Liver (tissue), 9 donors: ENCODE data around the gene MYO16. TPM values are rescaled to one million over a fixed set of nuclear protein-coding genes. Genes with fewer than 3 reads are reported as not detected.

Experiments
- DNase-seq: peaks from one replicate; pipeline ENCODE4 v3.0.0-alpha.2; 2017; ENCODE audit warnings: low spot score
- H3K27ac ChIP-seq, 2 donors: one replicate each; pipeline ENCODE4 v1.7.0; 2013; ENCODE audit warnings: inconsistent platforms in 2 of 2, low read length in 2 of 2, control low read depth in 1 of 2, low read depth in 1 of 2, mild to moderate bottlenecking in 1 of 2
- H3K27me3 ChIP-seq, 4 donors: one replicate each; pipeline versions ENCODE4 v1.6.1 to v1.7.0; 2013; ENCODE audit warnings: low read length in 3 of 4, inconsistent platforms in 1 of 4, mild to moderate bottlenecking in 1 of 4, moderate library complexity in 1 of 4; ENCODE audit not compliant: control insufficient read depth in 4 of 4, insufficient read depth in 4 of 4
- H3K36me3 ChIP-seq, 4 donors: one replicate each; pipeline versions ENCODE4 v1.6.1 to v1.7.0; 2013; ENCODE audit warnings: low read length in 3 of 4, mild to moderate bottlenecking in 3 of 4, low read depth in 1 of 4, moderate library complexity in 1 of 4; ENCODE audit not compliant: control insufficient read depth in 4 of 4, insufficient read depth in 3 of 4
- H3K4me1 ChIP-seq, 4 donors: one replicate each; pipeline versions ENCODE4 v1.6.1 to v1.7.0; 2013; ENCODE audit warnings: low read length in 3 of 4, mild to moderate bottlenecking in 3 of 4, moderate library complexity in 1 of 4; ENCODE audit not compliant: control insufficient read depth in 4 of 4, insufficient read depth in 4 of 4
- H3K4me3 ChIP-seq, 3 donors: one replicate each; pipeline versions ENCODE4 v1.6.1 to v1.7.0; 2013; ENCODE audit warnings: low read length in 3 of 3, control low read depth in 1 of 3, low read depth in 1 of 3, mild to moderate bottlenecking in 1 of 3
- H3K9ac ChIP-seq, 2 donors: one replicate each; pipeline ENCODE4 v1.7.0; 2013; ENCODE audit warnings: low read length in 2 of 2, mild to moderate bottlenecking in 2 of 2, moderate library complexity in 2 of 2, control low read depth in 1 of 2, low read depth in 1 of 2
- H3K9me3 ChIP-seq, 4 donors: one replicate each; pipeline versions ENCODE4 v1.6.1 to v1.7.0; 2013; ENCODE audit warnings: low read length in 3 of 4; ENCODE audit not compliant: control insufficient read depth in 4 of 4
- EGR1 ChIP-seq, 2 donors: IDR thresholded peaks; 2 replicates each; pipeline ENCODE4 v1.6.1; 2016 to 2018; ENCODE audit warnings: antibody characterized with exemption in 2 of 2, low read depth in 2 of 2
- FOXA1 ChIP-seq: IDR thresholded peaks from 2 replicates; pipeline ENCODE4 v1.6.1; 2016; ENCODE audit warnings: antibody characterized with exemption
- FOXA2 ChIP-seq: IDR thresholded peaks from 2 replicates; pipeline ENCODE4 v1.6.1; 2016; ENCODE audit warnings: antibody characterized with exemption
- GABPA ChIP-seq, 2 donors: IDR thresholded peaks in 1 of 2; conservative IDR thresholded peaks in 1 of 2; 2 replicates each; pipeline ENCODE4 v1.6.1; 2016; ENCODE audit warnings: antibody characterized with exemption in 2 of 2, mild to moderate bottlenecking in 1 of 2, moderate library complexity in 1 of 2
- HNF4A ChIP-seq, 2 donors: conservative IDR thresholded peaks; 2 replicates each; pipeline ENCODE4 v1.6.1; 2016; ENCODE audit warnings: antibody characterized with exemption in 2 of 2, mild to moderate bottlenecking in 2 of 2
- HNF4G ChIP-seq: IDR thresholded peaks from 2 replicates; pipeline ENCODE4 v1.6.1; 2016; ENCODE audit warnings: antibody characterized with exemption
- JUND ChIP-seq, 2 donors: IDR thresholded peaks; 2 replicates each; pipeline ENCODE4 v1.6.1; 2016; ENCODE audit warnings: antibody characterized with exemption in 2 of 2
- NR2F2 ChIP-seq: IDR thresholded peaks from 2 replicates; pipeline ENCODE4 v1.6.1; 2016; ENCODE audit warnings: antibody characterized with exemption
- RAD21 ChIP-seq, 2 donors: IDR thresholded peaks; 2 replicates each; pipeline ENCODE4 v1.6.1; 2016; ENCODE audit warnings: antibody characterized with exemption in 2 of 2, mild to moderate bottlenecking in 2 of 2
- RXRA ChIP-seq, 2 donors: IDR thresholded peaks; 2 replicates each; pipeline ENCODE4 v1.6.1; 2017 to 2018; ENCODE audit warnings: antibody characterized with exemption in 2 of 2, mild to moderate bottlenecking in 1 of 2
- SP1 ChIP-seq: IDR thresholded peaks from 2 replicates; pipeline ENCODE4 v1.6.1; 2018; ENCODE audit warnings: antibody characterized with exemption, mild to moderate bottlenecking
- TAF1 ChIP-seq: conservative IDR thresholded peaks from 2 replicates; pipeline ENCODE4 v1.6.1; 2016; ENCODE audit warnings: antibody characterized with exemption, mild to moderate bottlenecking
- YY1 ChIP-seq: IDR thresholded peaks from 2 replicates; pipeline ENCODE4 v1.6.1; 2016; ENCODE audit warnings: antibody characterized with exemption, mild to moderate bottlenecking
- WGBS: extraction: QIAGEN DNeasy Blood & Tissue Kit; methylation state at CpG from one replicate; pipeline ENCODE4 v1.1.7; 2013; 5-methylcytosine and 5-hydroxymethylcytosine counted together
- polyA plus RNA-seq, 2 donors: library from polyadenylated mRNA; stranded (reverse) in 1 of 2; unstranded in 1 of 2; fragments of 200-250 nt in 1 of 2; fragments of >200 nt in 1 of 2; fragmentation: Nextera tagmentation in 1 of 2; extraction: Ambion mirVana in 1 of 2; gene quantifications; one replicate each; pipeline versions ENCODE4 v1.2.1 to v1.2.3, GENCODE V29; 2013 to 2015
- total RNA-seq, 2 donors: library from RNA; depleted of rRNA; stranded (reverse); fragments of >200 nt; gene quantifications; one replicate each; pipeline ENCODE4 v1.2.3, GENCODE V29; 2014
- TF ChIP-seq, protein P1 (sequence below): IDR thresholded peaks from 2 replicates; pipeline ENCODE4 v1.6.1; 2016; ENCODE audit warnings: antibody characterized with exemption
- TF ChIP-seq, protein P2 (sequence below): IDR thresholded peaks from 2 replicates; pipeline ENCODE4 v1.6.1; 2016; ENCODE audit warnings: antibody characterized with exemption
- TF ChIP-seq, protein P3 (sequence below): fragments of 150-350 bp; IDR thresholded peaks from 2 replicates; pipeline ENCODE4 v1.5.1; 2017; ENCODE audit warnings: improper control_type of control experiment, low read depth, low read length; ENCODE audit not compliant: missing input control
- TF ChIP-seq, protein P4 (sequence below): IDR thresholded peaks from 2 replicates; pipeline ENCODE4 v1.6.1; 2016; ENCODE audit warnings: antibody characterized with exemption, mild to moderate bottlenecking
- TF ChIP-seq, protein P5 (sequence below): IDR thresholded peaks from 2 replicates; pipeline ENCODE4 v1.6.1; 2016; ENCODE audit warnings: antibody characterized with exemption
- donor health status: healthy.
- donor health status: healthy.
- donor health status: healthy.
- donor health status: healthy.
- donor health status: healthy.

MYO16 gene
- total and polyA plus RNA-seq, 4 donors: 0.37 to 1.1 (median 0.68) TPM

DNA sequence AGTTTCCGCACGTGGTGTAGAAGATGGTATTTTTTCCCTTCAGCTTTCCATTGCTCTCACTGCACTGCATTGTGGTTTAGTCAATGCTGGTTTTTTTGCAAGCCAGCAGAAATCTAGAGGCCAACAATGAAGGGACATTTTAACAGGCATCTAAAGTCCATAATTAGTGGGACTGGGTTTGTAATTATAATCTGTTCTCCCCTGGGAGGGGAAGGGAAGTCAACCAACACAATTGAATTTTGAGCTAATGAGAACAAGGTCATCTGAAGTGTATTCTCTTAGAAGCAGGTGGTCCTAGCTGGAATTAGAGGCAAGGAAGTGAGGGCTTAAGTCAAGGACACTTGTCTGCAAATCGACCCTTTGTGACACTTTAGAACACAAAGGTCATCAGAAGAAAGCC is 156.4 kb downstream of the MYO16 start:
- Histone ChIP-seq H3K27me3 (peaks cover 0 to 2% (median 0%) of the 10 kb centered on the region in 4 donors), H3K9ac (no peak overlapping the region), H3K9me3 (peaks cover 0 to 2% (median 0%) of the 10 kb centered on the region in 4 donors), H3K27ac (no peak overlapping the region), H3K36me3 (no peaks in the 10 kb centered on the region), H3K4me3 (no peak overlapping the region), H3K4me1 (no peaks in the 10 kb centered on the region)
- TF ChIP-seq, protein P1, sequence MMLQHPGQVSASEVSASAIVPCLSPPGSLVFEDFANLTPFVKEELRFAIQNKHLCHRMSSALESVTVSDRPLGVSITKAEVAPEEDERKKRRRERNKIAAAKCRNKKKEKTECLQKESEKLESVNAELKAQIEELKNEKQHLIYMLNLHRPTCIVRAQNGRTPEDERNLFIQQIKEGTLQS: no peak
- TF ChIP-seq, protein P2, sequence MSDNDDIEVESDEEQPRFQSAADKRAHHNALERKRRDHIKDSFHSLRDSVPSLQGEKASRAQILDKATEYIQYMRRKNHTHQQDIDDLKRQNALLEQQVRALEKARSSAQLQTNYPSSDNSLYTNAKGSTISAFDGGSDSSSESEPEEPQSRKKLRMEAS: no peak
- TF ChIP-seq, protein P3, sequence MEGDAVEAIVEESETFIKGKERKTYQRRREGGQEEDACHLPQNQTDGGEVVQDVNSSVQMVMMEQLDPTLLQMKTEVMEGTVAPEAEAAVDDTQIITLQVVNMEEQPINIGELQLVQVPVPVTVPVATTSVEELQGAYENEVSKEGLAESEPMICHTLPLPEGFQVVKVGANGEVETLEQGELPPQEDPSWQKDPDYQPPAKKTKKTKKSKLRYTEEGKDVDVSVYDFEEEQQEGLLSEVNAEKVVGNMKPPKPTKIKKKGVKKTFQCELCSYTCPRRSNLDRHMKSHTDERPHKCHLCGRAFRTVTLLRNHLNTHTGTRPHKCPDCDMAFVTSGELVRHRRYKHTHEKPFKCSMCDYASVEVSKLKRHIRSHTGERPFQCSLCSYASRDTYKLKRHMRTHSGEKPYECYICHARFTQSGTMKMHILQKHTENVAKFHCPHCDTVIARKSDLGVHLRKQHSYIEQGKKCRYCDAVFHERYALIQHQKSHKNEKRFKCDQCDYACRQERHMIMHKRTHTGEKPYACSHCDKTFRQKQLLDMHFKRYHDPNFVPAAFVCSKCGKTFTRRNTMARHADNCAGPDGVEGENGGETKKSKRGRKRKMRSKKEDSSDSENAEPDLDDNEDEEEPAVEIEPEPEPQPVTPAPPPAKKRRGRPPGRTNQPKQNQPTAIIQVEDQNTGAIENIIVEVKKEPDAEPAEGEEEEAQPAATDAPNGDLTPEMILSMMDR: no peak
- no peak for DNase-seq
- 75% methylated on average over 3 of the region's 3 CpGs for WGBS

- DNase-seq: no peak
- Histone ChIP-seq H3K9me3 (peaks cover 0 to 2% (median 0%) of the 10 kb centered on the region in 4 donors), H3K27ac (no peak overlapping the region), H3K9ac (no peak overlapping the region), H3K36me3 (no peaks in the 10 kb centered on the region), H3K4me3 (no peak overlapping the region), H3K27me3 (peaks cover 0 to 2% (median 0%) of the 10 kb centered on the region in 4 donors), H3K4me1 (no peaks in the 10 kb centered on the region)
- WGBS: 61% methylated on average over 11 of the region's 11 CpGs
- TF ChIP-seq, protein P4, sequence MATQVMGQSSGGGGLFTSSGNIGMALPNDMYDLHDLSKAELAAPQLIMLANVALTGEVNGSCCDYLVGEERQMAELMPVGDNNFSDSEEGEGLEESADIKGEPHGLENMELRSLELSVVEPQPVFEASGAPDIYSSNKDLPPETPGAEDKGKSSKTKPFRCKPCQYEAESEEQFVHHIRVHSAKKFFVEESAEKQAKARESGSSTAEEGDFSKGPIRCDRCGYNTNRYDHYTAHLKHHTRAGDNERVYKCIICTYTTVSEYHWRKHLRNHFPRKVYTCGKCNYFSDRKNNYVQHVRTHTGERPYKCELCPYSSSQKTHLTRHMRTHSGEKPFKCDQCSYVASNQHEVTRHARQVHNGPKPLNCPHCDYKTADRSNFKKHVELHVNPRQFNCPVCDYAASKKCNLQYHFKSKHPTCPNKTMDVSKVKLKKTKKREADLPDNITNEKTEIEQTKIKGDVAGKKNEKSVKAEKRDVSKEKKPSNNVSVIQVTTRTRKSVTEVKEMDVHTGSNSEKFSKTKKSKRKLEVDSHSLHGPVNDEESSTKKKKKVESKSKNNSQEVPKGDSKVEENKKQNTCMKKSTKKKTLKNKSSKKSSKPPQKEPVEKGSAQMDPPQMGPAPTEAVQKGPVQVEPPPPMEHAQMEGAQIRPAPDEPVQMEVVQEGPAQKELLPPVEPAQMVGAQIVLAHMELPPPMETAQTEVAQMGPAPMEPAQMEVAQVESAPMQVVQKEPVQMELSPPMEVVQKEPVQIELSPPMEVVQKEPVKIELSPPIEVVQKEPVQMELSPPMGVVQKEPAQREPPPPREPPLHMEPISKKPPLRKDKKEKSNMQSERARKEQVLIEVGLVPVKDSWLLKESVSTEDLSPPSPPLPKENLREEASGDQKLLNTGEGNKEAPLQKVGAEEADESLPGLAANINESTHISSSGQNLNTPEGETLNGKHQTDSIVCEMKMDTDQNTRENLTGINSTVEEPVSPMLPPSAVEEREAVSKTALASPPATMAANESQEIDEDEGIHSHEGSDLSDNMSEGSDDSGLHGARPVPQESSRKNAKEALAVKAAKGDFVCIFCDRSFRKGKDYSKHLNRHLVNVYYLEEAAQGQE: no peak
- TF ChIP-seq HNF4A (conservative IDR thresholded peaks at IDR 0.05) (no peak), RAD21 (IDR thresholded peaks at IDR 0.05) (no peak), EGR1 (IDR thresholded peaks at IDR 0.05; ENCODE audit: low read depth in 2 of 2) (no peak), FOXA2 (no peak), HNF4G (no peak), YY1 (no peak), FOXA1 (no peak), GABPA (IDR thresholded peaks at IDR 0.05 in 1 of 2, conservative IDR thresholded peaks at IDR 0.05 in 1 of 2) (no peak), JUND (IDR thresholded peaks at IDR 0.05) (no peak), TAF1 (no peak), SP1 (no peak), RXRA (IDR thresholded peaks at IDR 0.05) (no peak), NR2F2 (no peak)
- TF ChIP-seq, protein P2: no peak
- TF ChIP-seq, protein P5, sequence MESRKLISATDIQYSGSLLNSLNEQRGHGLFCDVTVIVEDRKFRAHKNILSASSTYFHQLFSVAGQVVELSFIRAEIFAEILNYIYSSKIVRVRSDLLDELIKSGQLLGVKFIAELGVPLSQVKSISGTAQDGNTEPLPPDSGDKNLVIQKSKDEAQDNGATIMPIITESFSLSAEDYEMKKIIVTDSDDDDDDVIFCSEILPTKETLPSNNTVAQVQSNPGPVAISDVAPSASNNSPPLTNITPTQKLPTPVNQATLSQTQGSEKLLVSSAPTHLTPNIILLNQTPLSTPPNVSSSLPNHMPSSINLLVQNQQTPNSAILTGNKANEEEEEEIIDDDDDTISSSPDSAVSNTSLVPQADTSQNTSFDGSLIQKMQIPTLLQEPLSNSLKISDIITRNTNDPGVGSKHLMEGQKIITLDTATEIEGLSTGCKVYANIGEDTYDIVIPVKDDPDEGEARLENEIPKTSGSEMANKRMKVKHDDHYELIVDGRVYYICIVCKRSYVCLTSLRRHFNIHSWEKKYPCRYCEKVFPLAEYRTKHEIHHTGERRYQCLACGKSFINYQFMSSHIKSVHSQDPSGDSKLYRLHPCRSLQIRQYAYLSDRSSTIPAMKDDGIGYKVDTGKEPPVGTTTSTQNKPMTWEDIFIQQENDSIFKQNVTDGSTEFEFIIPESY: no peak
- TF ChIP-seq, protein P3: no peak
Observed at GRCh38 chr13:108786456-108787200, 157.2 kb downstream of the MYO16 start.
